BLaER1 (cell line): Measurements from ENCODE around the gene RPL29.

Source experiments
- H3K27ac ChIP-seq: shearing (Covaris generic); formaldehyde crosslinking; 2 replicates; pipeline ENCODE4 v1.8.1; 2022
- H3K27me3 ChIP-seq: shearing (Covaris generic); formaldehyde crosslinking; 2 replicates; pipeline ENCODE4 v1.8.1; 2022
- H3K36me3 ChIP-seq: shearing (Covaris generic); formaldehyde crosslinking; 2 replicates; pipeline ENCODE4 v1.8.1; 2022
- H3K4me1 ChIP-seq: shearing (Covaris generic); formaldehyde crosslinking; 2 replicates; pipeline ENCODE4 v1.8.1; 2022
- H3K4me2 ChIP-seq: shearing (Covaris generic); formaldehyde crosslinking; 2 replicates; pipeline ENCODE4 v1.8.1; 2022
- H3K4me3 ChIP-seq: shearing (Covaris generic); formaldehyde crosslinking; 2 replicates; pipeline ENCODE4 v1.8.1; 2022
- H3K9ac ChIP-seq: shearing (Covaris generic); formaldehyde crosslinking; 2 replicates; pipeline ENCODE4 v1.8.1; 2022
- H3K9me3 ChIP-seq: shearing (Covaris generic); formaldehyde crosslinking; 2 replicates; pipeline ENCODE4 v1.8.1; 2022
- H4K20me1 ChIP-seq: shearing (Covaris generic); formaldehyde crosslinking; 2 replicates; pipeline ENCODE4 v1.8.1; 2022
- Cebpa-rat ChIP-seq: shearing (Covaris generic); IDR thresholded peaks from 2 replicates; pipeline ENCODE4 v1.8.1; 2022

RPL29 gene

GRCh38 chr3:51968883-51969678 lies 26.6 kb downstream of the RPL29 start:
- H3K9ac ChIP-seq, result peak overlapping the region; percentile 63
- H3K36me3 ChIP-seq, result peaks cover 9% of the 10 kb centered on the region; the same call in 1 of the 2 replicates
- H3K4me1 ChIP-seq, result peaks cover 87% of the 10 kb centered on the region
- peak overlapping the region; percentile 94 for H3K4me2 ChIP-seq
- peak overlapping the region; percentile 95 for H3K27ac ChIP-seq
- TF ChIP-seq Cebpa-rat, result no peak
- no peaks in the 10 kb centered on the region for H3K27me3 ChIP-seq
- H4K20me1 ChIP-seq, result peaks cover 35% of the 10 kb centered on the region; the same call in 1 of the 2 replicates
- H3K4me3 ChIP-seq, result 0 out of 2 replicates have a peak overlapping the region, but pooled peaks have one; percentile 43
- no peaks in the 10 kb centered on the region for H3K9me3 ChIP-seq

GRCh38 chr3:51968170-51968775 lies 27.4 kb downstream of the RPL29 start:
- no peaks in the 10 kb centered on the region for H3K9me3 ChIP-seq
- H3K4me3 ChIP-seq, result peak overlapping the region; percentile 82
- H3K4me2 ChIP-seq, result peak overlapping the region; percentile 94
- H3K27me3 ChIP-seq, result no peaks in the 10 kb centered on the region
- H4K20me1 ChIP-seq, result peaks cover 43% of the 10 kb centered on the region; the same call in 1 of the 2 replicates
- H3K9ac ChIP-seq, result peak overlapping the region; percentile 93
- H3K27ac ChIP-seq, result peak overlapping the region; percentile 95
- TF ChIP-seq Cebpa-rat, result peak; percentile 58; the same call in 1 of the 2 replicates
- peaks cover 91% of the 10 kb centered on the region for H3K4me1 ChIP-seq
- H3K36me3 ChIP-seq, result peaks cover 9% of the 10 kb centered on the region; the same call in 1 of the 2 replicates

- TF ChIP-seq Cebpa-rat, result no peak
- H4K20me1 ChIP-seq, result peaks cover 50% of the 10 kb centered on the region
- H3K27ac ChIP-seq, result peak within 1 kb of the TSS; percentile 95
- peaks cover 89% of the 10 kb centered on the region for H3K4me1 ChIP-seq
- peak within 1 kb of the TSS; percentile 97 for H3K4me2 ChIP-seq
- H3K4me3 ChIP-seq, result peak within 1 kb of the TSS; percentile 82
- peaks cover 13% of the 10 kb centered on the region; the same call in 1 of the 2 replicates for H3K36me3 ChIP-seq
- peak within 1 kb of the TSS; percentile 93 for H3K9ac ChIP-seq
- H3K9me3 ChIP-seq, result no peaks in the 10 kb centered on the region
- no peaks in the 10 kb centered on the region for H3K27me3 ChIP-seq
Observed at GRCh38 chr3:51967384-51968169, 28.1 kb downstream of the RPL29 start, which contains the start of gene PCBP4. Gene PCBP4, minus strand, starts transcription at chr3:51967454. Its CDS starts 6,214 bp downstream, at chr3:51961240.

- peaks cover 57% of the 10 kb centered on the region for H4K20me1 ChIP-seq
- H3K27ac ChIP-seq, result peak overlapping the region; percentile 90
- no peak for TF ChIP-seq Cebpa-rat
- H3K27me3 ChIP-seq, result no peaks in the 10 kb centered on the region
- H3K4me1 ChIP-seq, result peaks cover 84% of the 10 kb centered on the region
- H3K4me2 ChIP-seq, result peak overlapping the region; percentile 97
- no peaks in the 10 kb centered on the region for H3K9me3 ChIP-seq
- H3K4me3 ChIP-seq, result peak overlapping the region; percentile 82
- peak overlapping the region; percentile 93 for H3K9ac ChIP-seq
- peaks cover 16% of the 10 kb centered on the region; the same call in 1 of the 2 replicates for H3K36me3 ChIP-seq
Observed at GRCh38 chr3:51966922-51967383, 28.7 kb downstream of the RPL29 start.

- Histone ChIP-seq H4K20me1 (peaks cover 61% of the 10 kb centered on the region), H3K4me3 (peak overlapping the region; percentile 82), H3K4me1 (peaks cover 84% of the 10 kb centered on the region), H3K9me3 (no peaks in the 10 kb centered on the region), H3K27ac (peak overlapping the region; percentile 90), H3K27me3 (no peaks in the 10 kb centered on the region), H3K4me2 (peak overlapping the region; percentile 97), H3K9ac (peak overlapping the region; percentile 93), H3K36me3 (peaks cover 17% of the 10 kb centered on the region; the same call in 1 of the 2 replicates)
- no peak for TF ChIP-seq Cebpa-rat
Observed at GRCh38 chr3:51966486-51966885, 29.2 kb downstream of the RPL29 start.

- peak overlapping the region; percentile 93 for H3K9ac ChIP-seq
Observed at GRCh38 chr3:51966016-51966415, 29.7 kb downstream of the RPL29 start.

GRCh38 chr3:51964521-51964920 lies 31.2 kb downstream of the RPL29 start:
- H3K27me3 ChIP-seq, result no peaks in the 10 kb centered on the region
- H3K4me2 ChIP-seq, result 0 out of 2 replicates have a peak overlapping the region, but pooled peaks have one; percentile 97
- no peak overlapping the region for H3K4me3 ChIP-seq
- H3K27ac ChIP-seq, result no peak overlapping the region
- no peaks in the 10 kb centered on the region for H3K9me3 ChIP-seq
- H3K36me3 ChIP-seq, result peaks cover 32% of the 10 kb centered on the region
- peaks cover 64% of the 10 kb centered on the region for H3K4me1 ChIP-seq
- no peak for TF ChIP-seq Cebpa-rat
- H4K20me1 ChIP-seq, result peaks cover 56% of the 10 kb centered on the region
- no peak overlapping the region; the same call in 1 of the 2 replicates for H3K9ac ChIP-seq

More at GRCh38 chr3:51966016-51966415, 29.7 kb downstream of the RPL29 start:
- TF ChIP-seq Cebpa-rat, result no peak
- Histone ChIP-seq H3K4me3 (peak overlapping the region; percentile 82), H3K27me3 (no peaks in the 10 kb centered on the region), H3K36me3 (peaks cover 21% of the 10 kb centered on the region; the same call in 1 of the 2 replicates), H4K20me1 (peaks cover 61% of the 10 kb centered on the region), H3K9me3 (no peaks in the 10 kb centered on the region), H3K4me2 (peak overlapping the region; percentile 97), H3K4me1 (peaks cover 79% of the 10 kb centered on the region), H3K27ac (peak overlapping the region; percentile 90; the same call in 1 of the 2 replicates)

- Histone ChIP-seq H4K20me1 (peaks cover 51% of the 10 kb centered on the region), H3K27me3 (no peaks in the 10 kb centered on the region), H3K9me3 (no peaks in the 10 kb centered on the region), H3K36me3 (peaks cover 33% of the 10 kb centered on the region), H3K9ac (no peak overlapping the region), H3K4me2 (peak overlapping the region; percentile 17; the same call in 1 of the 2 replicates), H3K27ac (no peak overlapping the region), H3K4me3 (no peak overlapping the region), H3K4me1 (peaks cover 59% of the 10 kb centered on the region)
- TF ChIP-seq Cebpa-rat, result no peak
Observed at GRCh38 chr3:51963951-51964451, 31.7 kb downstream of the RPL29 start.
